DND-41 (cell line): ENCODE measurements around the gene PROZ.

Experiments used
- ATAC-seq: fragments of 200-7000 bp; cut with Tn5 transposase; 3 replicates; pipeline ENCODE4 v1.9.1; 2021; ENCODE audit warnings: low read depth; ENCODE audit not compliant: insufficient read depth
- DNase-seq: peaks from one replicate; pipeline ENCODE4 v3.0.0-alpha.2; 2020
- H2AFZ ChIP-seq: 2 replicates; pipeline ENCODE4 v1.6.0; 2012; ENCODE audit warnings: low read depth, low read length
- H3K27ac ChIP-seq: 2 replicates; pipeline ENCODE4 v1.5.1; 2012; ENCODE audit warnings: low read length, inconsistent platforms
- H3K27me3 ChIP-seq: fragments of 200-600 bp; sonication (generic); 2 replicates; pipeline ENCODE4 v1.6.0; 2012; ENCODE audit warnings: low read length, mild to moderate bottlenecking, inconsistent platforms; ENCODE audit not compliant: insufficient read depth, poor library complexity
- H3K36me3 ChIP-seq: 2 replicates; pipeline ENCODE4 v1.5.1; 2012; ENCODE audit warnings: low read length, inconsistent platforms; ENCODE audit not compliant: insufficient read depth
- H3K4me1 ChIP-seq: 2 replicates; pipeline ENCODE4 v1.5.1; 2012; ENCODE audit warnings: mild to moderate bottlenecking, low read length; ENCODE audit not compliant: insufficient read depth
- H3K4me2 ChIP-seq: 2 replicates; pipeline ENCODE4 v1.6.0; 2012; ENCODE audit warnings: mild to moderate bottlenecking, moderate library complexity, low read length, inconsistent platforms; ENCODE audit not compliant: insufficient read depth
- H3K4me3 ChIP-seq, 2 experiments: fragments of 200-600 bp in 1 of 2; shearing (Covaris generic) in 1 of 2; 2 replicates each; pipeline ENCODE4 v1.5.1; 2012 to 2016; ENCODE audit warnings: inconsistent platforms in 2 of 2, low read length in 2 of 2, mild to moderate bottlenecking in 2 of 2, low read depth in 1 of 2, moderate library complexity in 1 of 2
- H3K79me2 ChIP-seq: 2 replicates; pipeline ENCODE4 v1.6.0; 2012; ENCODE audit warnings: low read length, inconsistent platforms; ENCODE audit not compliant: insufficient read depth
- H3K9ac ChIP-seq: 2 replicates; pipeline ENCODE4 v1.6.0; 2012; ENCODE audit warnings: low read depth, mild to moderate bottlenecking, inconsistent platforms, low read length, moderate library complexity
- H3K9me3 ChIP-seq: 2 replicates; pipeline ENCODE4 v1.5.1; 2012; ENCODE audit warnings: low read length, moderate library complexity, mild to moderate bottlenecking, inconsistent platforms; ENCODE audit not compliant: insufficient read depth, severe bottlenecking
- H4K20me1 ChIP-seq: 2 replicates; pipeline ENCODE4 v1.6.0; 2012; ENCODE audit warnings: low read length; ENCODE audit not compliant: insufficient read depth
- CTCF ChIP-seq: IDR thresholded peaks from 2 replicates; pipeline ENCODE4 v1.5.1; 2012; ENCODE audit warnings: borderline replicate concordance, low read length, moderate library complexity, mild to moderate bottlenecking; ENCODE audit not compliant: poor library complexity, severe bottlenecking; ENCODE audit errors: extremely low read depth
- EZH2 ChIP-seq: IDR thresholded peaks from 3 replicates; pipeline ENCODE4 v1.6.1; 2012; ENCODE audit warnings: borderline replicate concordance, low read depth, mild to moderate bottlenecking, moderate library complexity, low read length, inconsistent platforms; ENCODE audit not compliant: severe bottlenecking

PROZ gene

GRCh38 chr13:113121928-113122471, 36.4 kb upstream of the PROZ start:
- Histone ChIP-seq H3K4me1 (no peaks in the 10 kb centered on the region), H3K4me2 (no peak overlapping the region)

GRCh38 chr13:113122550-113123225, 35.8 kb upstream of the PROZ start, which contains the start of gene F10:
Gene F10 (plus strand): TSS chr13:113122799. CDS start chr13:113122856, 57 bp downstream.
- Histone ChIP-seq H3K27me3 (no peaks in the 10 kb centered on the region), H3K27ac (no peak within 1 kb of the TSS), H3K4me3 (no peak within 1 kb of the TSS), H3K36me3 (no peaks in the 10 kb centered on the region), H3K79me2 (no peaks in the 10 kb centered on the region), H3K4me2 (no peak within 1 kb of the TSS), H2AFZ (no peak within 1 kb of the TSS), H4K20me1 (peaks cover 4% of the 10 kb centered on the region; the same call in 1 of the 2 replicates), H3K9ac (no peak within 1 kb of the TSS), H3K9me3 (no peaks in the 10 kb centered on the region), H3K4me1 (no peaks in the 10 kb centered on the region)
- DNase-seq (no peak), ATAC-seq (no peak)
- TF ChIP-seq EZH2 (no peak), CTCF (no peak)

More at GRCh38 chr13:113121928-113122471, 36.4 kb upstream of the PROZ start:
- Histone ChIP-seq H2AFZ (no peak overlapping the region), H3K27me3 (no peaks in the 10 kb centered on the region), H3K4me3 (no peak overlapping the region), H3K9ac (no peak overlapping the region), H3K9me3 (no peaks in the 10 kb centered on the region), H3K79me2 (no peaks in the 10 kb centered on the region), H4K20me1 (peaks cover 4% of the 10 kb centered on the region; the same call in 1 of the 2 replicates), H3K36me3 (no peaks in the 10 kb centered on the region), H3K27ac (no peak overlapping the region)
- ATAC-seq (no peak), DNase-seq (no peak)
- TF ChIP-seq EZH2 (no peak), CTCF (no peak)

DNA sequence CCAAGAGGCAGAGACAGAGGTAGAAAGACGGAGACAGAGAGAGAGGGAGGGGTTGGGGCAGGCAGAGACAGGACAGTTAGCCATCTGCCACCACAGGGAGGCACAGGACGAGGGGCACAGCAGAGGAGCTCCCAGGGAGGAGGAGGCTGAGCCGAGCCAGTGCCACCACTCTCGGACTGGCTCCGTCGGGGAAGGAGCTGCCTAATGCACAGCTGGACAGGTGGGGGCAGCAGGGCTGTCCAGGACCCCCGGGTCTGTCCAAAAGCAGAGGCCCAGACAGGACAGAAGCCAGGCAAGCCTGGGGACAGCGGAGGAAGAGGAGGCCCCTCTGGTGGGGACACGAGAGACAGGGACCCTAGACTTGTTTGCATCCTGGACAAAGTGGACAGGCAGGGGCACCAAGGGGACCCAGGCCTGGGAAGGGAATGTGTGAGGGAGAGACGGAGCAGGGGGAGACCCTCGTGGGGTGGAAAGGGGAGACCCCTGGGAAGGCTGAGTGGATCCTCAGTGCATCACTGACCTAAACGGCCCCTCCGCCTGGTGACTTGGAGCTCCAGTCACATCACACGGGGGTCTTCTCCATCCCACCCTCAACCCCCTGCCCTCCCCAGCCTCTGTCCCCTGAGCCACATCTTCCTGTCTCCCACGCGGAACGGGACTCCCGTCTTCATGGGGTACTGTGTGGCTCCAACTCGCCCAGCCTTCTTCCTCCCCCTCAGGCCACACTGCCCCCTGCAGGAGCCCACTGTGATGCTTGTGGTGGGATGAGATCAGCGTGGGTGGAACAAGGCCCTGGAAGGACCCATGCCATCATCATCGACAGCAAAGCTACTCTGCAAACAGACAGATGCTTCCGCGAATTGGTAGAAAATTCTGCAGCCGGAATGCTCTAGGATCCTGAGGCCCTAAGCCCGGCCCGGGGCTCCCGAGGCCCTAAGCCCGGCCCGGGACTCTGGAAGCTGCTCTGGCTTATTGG, 34.9 kb upstream of the PROZ start:
- Histone ChIP-seq H3K9ac (no peak overlapping the region), H3K27me3 (no peaks in the 10 kb centered on the region), H3K27ac (no peak overlapping the region), H3K4me1 (no peaks in the 10 kb centered on the region), H2AFZ (no peak overlapping the region), H3K4me3 (no peak overlapping the region), H3K9me3 (no peaks in the 10 kb centered on the region), H3K79me2 (no peaks in the 10 kb centered on the region), H3K36me3 (no peaks in the 10 kb centered on the region), H4K20me1 (peaks cover 4% of the 10 kb centered on the region; the same call in 1 of the 2 replicates), H3K4me2 (no peak overlapping the region)
- DNase-seq (no peak), ATAC-seq (no peak)
- TF ChIP-seq EZH2 (no peak), CTCF (peak; percentile 42)
